ENCODE results near the gene ADAMTS16.

DNA sequence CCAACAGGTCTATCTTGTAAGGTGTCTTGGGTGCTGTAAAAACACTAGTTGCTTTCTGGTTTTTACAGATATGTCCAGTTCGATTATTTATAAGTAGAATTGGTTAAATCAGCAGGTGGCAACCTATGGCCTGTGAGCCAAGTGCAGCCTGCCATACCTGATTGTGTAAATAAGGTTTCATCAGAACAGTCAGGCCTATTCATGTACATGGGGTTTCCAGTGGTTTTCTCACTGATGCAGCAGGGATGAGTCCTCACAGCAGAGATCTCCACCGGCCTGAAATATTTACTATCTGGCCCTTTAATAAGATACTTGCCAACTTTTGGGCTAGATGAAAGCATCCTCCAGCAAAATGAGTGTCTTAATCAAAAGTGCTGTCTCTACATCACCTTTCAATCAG, 149.4 kb downstream of the ADAMTS16 start:
- TF ChIP-seq POLR2AphosphoS5 (IDR thresholded peaks at IDR 0.05; ENCODE audit: borderline replicate concordance, low read depth, low read length) (no peak), EZH2 (IDR thresholded peaks at IDR 0.05) (no peak)
